ENCODE results near the gene PATZ1.
"Not testable (repeated sequence)": the region's sequence is repeated elsewhere in the genome, so short reads cannot be mapped to it uniquely, and the experiment has no call there.

Gene PATZ1

GRCh38 chr22:31349960-31350359 lies 3.8 kb upstream of the PATZ1 start:
- Histone ChIP-seq H3K27me3 (ENCODE audit: control insufficient read depth, insufficient read depth, low read length) (no peaks in the 10 kb centered on the region), H3K4me1 (ENCODE audit: control insufficient read depth, insufficient read depth, low read length) (peaks cover 3% of the 10 kb centered on the region), H3K36me3 (ENCODE audit: control insufficient read depth, insufficient read depth, low read length) (no peaks in the 10 kb centered on the region), H3K9ac (ENCODE audit: low read depth, low read length) (no peak overlapping the region), H3K9me3 (ENCODE audit: control insufficient read depth, insufficient read depth, low read length) (no peaks in the 10 kb centered on the region), H3K4me3 (ENCODE audit: low read depth, low read length) (no peak overlapping the region)

- no peaks in the 10 kb centered on the region for H3K36me3 ChIP-seq (ENCODE audit: control insufficient read depth, insufficient read depth, low read length)
- H3K4me1 ChIP-seq (ENCODE audit: control insufficient read depth, insufficient read depth, low read length), result peaks cover 6% of the 10 kb centered on the region
- H3K27me3 ChIP-seq (ENCODE audit: control insufficient read depth, insufficient read depth, low read length), result no peaks in the 10 kb centered on the region
- no peak overlapping the region for H3K4me3 ChIP-seq (ENCODE audit: low read depth, low read length)
- H3K9me3 ChIP-seq (ENCODE audit: control insufficient read depth, insufficient read depth, low read length), result no peaks in the 10 kb centered on the region
- no peak overlapping the region for H3K9ac ChIP-seq (ENCODE audit: low read depth, low read length)
Measured at GRCh38 chr22:31348766-31349165, 2.6 kb upstream of the PATZ1 start.

GRCh38 chr22:31348009-31348337 lies 1.8 kb upstream of the PATZ1 start:
- peak overlapping the region; percentile 98 for H3K9ac ChIP-seq (ENCODE audit: low read depth, low read length)

GRCh38 chr22:31347251-31348008 lies 1.3 kb upstream of the PATZ1 start:
- peak overlapping the region; percentile 88 for H3K4me3 ChIP-seq (ENCODE audit: low read depth, low read length)
- no peaks in the 10 kb centered on the region for H3K9me3 ChIP-seq (ENCODE audit: control insufficient read depth, insufficient read depth, low read length)
- H3K9ac ChIP-seq (ENCODE audit: low read depth, low read length), result peak overlapping the region; percentile 98
- H3K36me3 ChIP-seq (ENCODE audit: control insufficient read depth, insufficient read depth, low read length), result no peaks in the 10 kb centered on the region
- peaks cover 13% of the 10 kb centered on the region for H3K4me1 ChIP-seq (ENCODE audit: control insufficient read depth, insufficient read depth, low read length)
- H3K27me3 ChIP-seq (ENCODE audit: control insufficient read depth, insufficient read depth, low read length), result no peaks in the 10 kb centered on the region

More at GRCh38 chr22:31348009-31348337, 1.8 kb upstream of the PATZ1 start:
- H3K9me3 ChIP-seq (ENCODE audit: control insufficient read depth, insufficient read depth, low read length); H3K4me1 ChIP-seq (ENCODE audit: control insufficient read depth, insufficient read depth, low read length); H3K27me3 ChIP-seq (ENCODE audit: control insufficient read depth, insufficient read depth, low read length); H3K36me3 ChIP-seq (ENCODE audit: control insufficient read depth, insufficient read depth, low read length): not testable (repeated sequence)
- H3K4me3 ChIP-seq (ENCODE audit: low read depth, low read length), result peak overlapping the region; percentile 88

- H3K9me3 ChIP-seq (ENCODE audit: control insufficient read depth, insufficient read depth, low read length), result no peaks in the 10 kb centered on the region
- peaks cover 2% of the 10 kb centered on the region for H3K36me3 ChIP-seq (ENCODE audit: control insufficient read depth, insufficient read depth, low read length)
- peak overlapping the region; percentile 88 for H3K4me3 ChIP-seq (ENCODE audit: low read depth, low read length)
- peak overlapping the region; percentile 98 for H3K9ac ChIP-seq (ENCODE audit: low read depth, low read length)
- H3K4me1 ChIP-seq (ENCODE audit: control insufficient read depth, insufficient read depth, low read length), result peaks cover 17% of the 10 kb centered on the region
- H3K27me3 ChIP-seq (ENCODE audit: control insufficient read depth, insufficient read depth, low read length), result no peaks in the 10 kb centered on the region
Measured at GRCh38 chr22:31346733-31347250, 646 bp upstream of the PATZ1 start.

- peak overlapping the region; percentile 76 for H3K4me3 ChIP-seq (ENCODE audit: low read depth, low read length)
- H3K27me3 ChIP-seq (ENCODE audit: control insufficient read depth, insufficient read depth, low read length), result no peaks in the 10 kb centered on the region
- peaks cover 17% of the 10 kb centered on the region for H3K4me1 ChIP-seq (ENCODE audit: control insufficient read depth, insufficient read depth, low read length)
- H3K9ac ChIP-seq (ENCODE audit: low read depth, low read length), result peak overlapping the region; percentile 70
- no peaks in the 10 kb centered on the region for H3K9me3 ChIP-seq (ENCODE audit: control insufficient read depth, insufficient read depth, low read length)
- H3K36me3 ChIP-seq (ENCODE audit: control insufficient read depth, insufficient read depth, low read length), result peaks cover 12% of the 10 kb centered on the region
Measured at GRCh38 chr22:31345331-31346254, 553 bp downstream of the PATZ1 start.

- Histone ChIP-seq H3K4me1 (ENCODE audit: control insufficient read depth, insufficient read depth, low read length) (peaks cover 17% of the 10 kb centered on the region), H3K36me3 (ENCODE audit: control insufficient read depth, insufficient read depth, low read length) (peaks cover 18% of the 10 kb centered on the region), H3K9ac (ENCODE audit: low read depth, low read length) (peak overlapping the region; percentile 70), H3K27me3 (ENCODE audit: control insufficient read depth, insufficient read depth, low read length) (no peaks in the 10 kb centered on the region), H3K4me3 (ENCODE audit: low read depth, low read length) (peak overlapping the region; percentile 76), H3K9me3 (ENCODE audit: control insufficient read depth, insufficient read depth, low read length) (no peaks in the 10 kb centered on the region)
Measured at GRCh38 chr22:31344578-31345330, 1.4 kb downstream of the PATZ1 start.

- H3K4me1 ChIP-seq (ENCODE audit: control insufficient read depth, insufficient read depth, low read length), result peaks cover 17% of the 10 kb centered on the region
- peak overlapping the region; percentile 76 for H3K4me3 ChIP-seq (ENCODE audit: low read depth, low read length)
Measured at GRCh38 chr22:31344256-31344577, 1.9 kb downstream of the PATZ1 start.

GRCh38 chr22:31343235-31344191 lies 2.6 kb downstream of the PATZ1 start:
- Histone ChIP-seq H3K4me1 (ENCODE audit: control insufficient read depth, insufficient read depth, low read length) (peaks cover 17% of the 10 kb centered on the region), H3K36me3 (ENCODE audit: control insufficient read depth, insufficient read depth, low read length) (peaks cover 22% of the 10 kb centered on the region), H3K4me3 (ENCODE audit: low read depth, low read length) (peak overlapping the region; percentile 76), H3K27me3 (ENCODE audit: control insufficient read depth, insufficient read depth, low read length) (no peaks in the 10 kb centered on the region), H3K9ac (ENCODE audit: low read depth, low read length) (peak overlapping the region; percentile 90), H3K9me3 (ENCODE audit: control insufficient read depth, insufficient read depth, low read length) (no peaks in the 10 kb centered on the region)

More at GRCh38 chr22:31344256-31344577, 1.9 kb downstream of the PATZ1 start:
- Histone ChIP-seq H3K9me3 (ENCODE audit: control insufficient read depth, insufficient read depth, low read length) (no peaks in the 10 kb centered on the region), H3K9ac (ENCODE audit: low read depth, low read length) (peak overlapping the region; percentile 63), H3K27me3 (ENCODE audit: control insufficient read depth, insufficient read depth, low read length) (no peaks in the 10 kb centered on the region), H3K36me3 (ENCODE audit: control insufficient read depth, insufficient read depth, low read length) (peaks cover 20% of the 10 kb centered on the region)

- peak overlapping the region; percentile 76 for H3K4me3 ChIP-seq (ENCODE audit: low read depth, low read length)
Measured at GRCh38 chr22:31342389-31343140, 3.6 kb downstream of the PATZ1 start.

More at GRCh38 chr22:31342389-31343140, 3.6 kb downstream of the PATZ1 start:
- Histone ChIP-seq H3K9ac (ENCODE audit: low read depth, low read length) (peak overlapping the region; percentile 90), H3K9me3 (ENCODE audit: control insufficient read depth, insufficient read depth, low read length) (no peaks in the 10 kb centered on the region), H3K4me1 (ENCODE audit: control insufficient read depth, insufficient read depth, low read length) (peaks cover 14% of the 10 kb centered on the region), H3K27me3 (ENCODE audit: control insufficient read depth, insufficient read depth, low read length) (no peaks in the 10 kb centered on the region), H3K36me3 (ENCODE audit: control insufficient read depth, insufficient read depth, low read length) (peaks cover 22% of the 10 kb centered on the region)

Data from iPS-15b (cell line).